Coronary artery (tissue), 2 donors: ENCODE data around the gene CUL2.

Experiments used
- DNase-seq: peaks from one replicate; pipeline ENCODE4 v3.0.0-alpha.2; 2017; ENCODE audit warnings: low spot score
- H3K27ac ChIP-seq, 2 donors: fragments of 200-600 bp; sonication (generic); one replicate each; pipeline ENCODE4 v1.5.1; 2016 to 2019
- H3K4me3 ChIP-seq: fragments of 200-600 bp; sonication (generic); 2 replicates; pipeline ENCODE4 v1.5.1; 2016; ENCODE audit warnings: mild to moderate bottlenecking, moderate library complexity
- TF ChIP-seq, protein P1 (sequence below): fragments of 200-600 bp; sonication (generic); IDR thresholded peaks from one replicate; pipeline ENCODE4 v1.5.1; 2019; ENCODE audit warnings: antibody characterized with exemption

The CUL2 gene

DNA sequence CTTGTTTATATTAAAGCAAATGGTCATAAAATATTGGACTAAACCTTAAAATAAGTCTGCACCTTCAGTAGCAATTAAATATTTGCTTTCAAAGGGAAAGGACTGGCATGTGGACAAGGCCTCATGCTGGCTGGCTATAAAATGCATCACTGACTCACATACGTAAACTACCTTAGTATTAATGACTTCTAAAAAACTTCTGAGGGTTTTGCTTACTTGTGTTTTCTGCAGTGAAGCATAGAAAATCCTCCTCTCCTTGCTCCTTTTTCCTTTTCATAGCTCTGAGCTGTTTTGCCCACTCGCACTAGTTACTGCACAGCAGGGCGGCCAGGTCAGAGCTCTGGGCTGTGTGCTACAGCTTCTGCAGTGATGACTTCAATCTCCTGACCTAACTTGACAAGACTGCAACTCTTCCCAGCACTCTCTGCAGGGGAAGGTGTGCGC is 82.3 kb downstream of the CUL2 start:
- Histone ChIP-seq H3K27ac (no peak overlapping the region), H3K4me3 (no peak overlapping the region)
- no peak for DNase-seq
- TF ChIP-seq, protein P1, sequence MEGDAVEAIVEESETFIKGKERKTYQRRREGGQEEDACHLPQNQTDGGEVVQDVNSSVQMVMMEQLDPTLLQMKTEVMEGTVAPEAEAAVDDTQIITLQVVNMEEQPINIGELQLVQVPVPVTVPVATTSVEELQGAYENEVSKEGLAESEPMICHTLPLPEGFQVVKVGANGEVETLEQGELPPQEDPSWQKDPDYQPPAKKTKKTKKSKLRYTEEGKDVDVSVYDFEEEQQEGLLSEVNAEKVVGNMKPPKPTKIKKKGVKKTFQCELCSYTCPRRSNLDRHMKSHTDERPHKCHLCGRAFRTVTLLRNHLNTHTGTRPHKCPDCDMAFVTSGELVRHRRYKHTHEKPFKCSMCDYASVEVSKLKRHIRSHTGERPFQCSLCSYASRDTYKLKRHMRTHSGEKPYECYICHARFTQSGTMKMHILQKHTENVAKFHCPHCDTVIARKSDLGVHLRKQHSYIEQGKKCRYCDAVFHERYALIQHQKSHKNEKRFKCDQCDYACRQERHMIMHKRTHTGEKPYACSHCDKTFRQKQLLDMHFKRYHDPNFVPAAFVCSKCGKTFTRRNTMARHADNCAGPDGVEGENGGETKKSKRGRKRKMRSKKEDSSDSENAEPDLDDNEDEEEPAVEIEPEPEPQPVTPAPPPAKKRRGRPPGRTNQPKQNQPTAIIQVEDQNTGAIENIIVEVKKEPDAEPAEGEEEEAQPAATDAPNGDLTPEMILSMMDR, result no peak

DNA sequence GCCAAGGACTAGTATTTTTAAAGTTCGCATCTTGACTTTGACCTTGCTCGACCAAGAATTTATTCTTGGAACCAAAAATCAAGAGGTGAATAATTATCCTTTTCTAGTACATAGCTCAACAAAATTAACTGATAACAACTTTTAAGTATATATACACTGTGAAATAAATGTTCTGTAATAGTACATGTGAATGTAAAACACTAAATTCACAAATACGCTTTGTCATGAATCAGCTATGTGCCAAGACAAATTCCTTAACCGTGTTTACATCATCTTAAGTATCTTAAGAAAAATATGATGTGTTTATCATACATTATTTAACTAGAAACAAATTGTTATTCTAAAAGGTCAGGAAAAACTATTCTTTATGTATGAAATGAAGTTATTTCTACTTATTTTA is 83.3 kb downstream of the CUL2 start:
- H3K27ac ChIP-seq, result no peak overlapping the region
- no peak overlapping the region for H3K4me3 ChIP-seq
- no peak for DNase-seq
- TF ChIP-seq, protein P1, result no peak

DNA sequence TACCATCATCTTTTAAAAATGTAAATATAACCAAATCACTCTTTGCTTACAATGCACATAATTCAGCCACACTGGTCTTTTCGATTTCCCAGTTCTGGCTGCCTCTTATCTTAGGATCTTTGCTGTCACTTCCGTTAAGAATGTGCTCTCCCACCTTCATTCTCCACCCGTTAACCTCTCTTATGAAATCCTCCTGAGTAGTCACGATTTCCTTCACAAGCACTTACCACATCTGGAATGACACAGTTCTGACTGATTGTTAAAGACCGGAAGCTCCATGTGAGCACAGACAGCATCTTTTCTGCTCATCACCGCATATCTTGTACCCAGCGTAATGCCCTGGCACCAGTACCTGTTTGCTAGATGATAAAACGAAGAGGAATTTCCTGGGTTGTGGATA is 84.3 kb downstream of the CUL2 start:
- Histone ChIP-seq H3K4me3 (no peak overlapping the region), H3K27ac (no peak overlapping the region)
- TF ChIP-seq, protein P1, result no peak
- no peak for DNase-seq

DNA sequence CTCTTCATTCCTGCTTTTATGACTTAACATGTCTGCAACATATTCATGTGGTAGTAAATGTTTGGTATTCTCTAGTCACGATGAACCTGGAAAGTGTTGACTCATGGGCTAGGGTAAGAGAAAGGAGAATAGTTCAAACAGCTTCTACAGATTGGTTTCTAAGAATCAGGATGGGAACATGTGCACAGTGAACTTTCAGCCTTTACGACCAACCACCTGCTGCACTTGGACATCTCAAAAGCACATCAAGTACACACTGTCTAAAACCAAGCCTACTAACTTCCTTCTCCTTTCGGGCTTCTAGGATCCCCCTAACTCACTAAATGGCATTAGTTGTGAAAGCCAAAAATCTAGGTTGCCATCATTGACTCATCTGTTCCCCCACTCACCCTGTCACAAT is 85.5 kb downstream of the CUL2 start:
- H3K27ac ChIP-seq, result no peak overlapping the region
- DNase-seq, result no peak
- TF ChIP-seq, protein P1, result no peak
- H3K4me3 ChIP-seq, result no peak overlapping the region

DNA sequence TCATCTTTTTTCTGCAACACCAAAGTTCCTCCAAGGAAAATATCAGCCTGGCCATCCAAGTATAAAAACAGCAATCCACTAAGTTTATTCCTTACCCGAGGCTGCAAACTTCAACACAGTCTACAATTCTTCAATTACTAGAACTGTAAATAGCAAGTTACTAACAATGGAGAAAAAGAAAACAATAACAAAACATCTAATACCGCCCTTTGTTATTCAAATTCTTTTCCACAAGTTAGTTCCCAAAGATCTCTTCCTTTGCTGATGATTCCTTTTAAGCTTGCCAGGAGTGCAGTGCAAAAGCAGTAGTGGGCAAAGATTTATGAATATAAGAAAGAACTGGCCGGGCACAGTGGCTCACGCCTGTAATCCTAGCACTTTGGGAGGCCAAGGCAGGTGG is 86.2 kb downstream of the CUL2 start:
- no peak overlapping the region for H3K27ac ChIP-seq
- TF ChIP-seq, protein P1, result no peak
- no peak for DNase-seq
- H3K4me3 ChIP-seq, result no peak overlapping the region

DNA sequence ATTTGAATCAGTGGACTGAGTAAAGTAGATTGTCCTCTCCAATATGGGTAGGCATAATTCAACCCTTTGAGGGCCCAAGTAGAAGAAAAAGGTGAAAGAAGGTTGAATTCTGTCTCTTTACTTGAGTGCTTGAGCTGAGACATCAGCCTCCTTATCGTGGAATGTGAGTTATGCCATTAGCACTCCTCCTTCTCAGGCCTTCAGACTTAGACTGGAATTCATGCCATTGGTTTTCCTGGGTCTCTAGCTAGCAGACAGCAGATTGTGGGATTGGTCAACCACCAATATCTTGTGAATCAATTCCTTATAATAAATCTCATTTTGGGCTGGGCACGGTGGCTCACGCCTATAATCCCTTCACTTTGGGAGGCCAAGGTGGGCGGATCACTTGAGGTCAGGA is 89.2 kb downstream of the CUL2 start:
- TF ChIP-seq, protein P1, result no peak
- Histone ChIP-seq H3K27ac (no peak overlapping the region), H3K4me3 (no peak overlapping the region)
- no peak for DNase-seq

DNA sequence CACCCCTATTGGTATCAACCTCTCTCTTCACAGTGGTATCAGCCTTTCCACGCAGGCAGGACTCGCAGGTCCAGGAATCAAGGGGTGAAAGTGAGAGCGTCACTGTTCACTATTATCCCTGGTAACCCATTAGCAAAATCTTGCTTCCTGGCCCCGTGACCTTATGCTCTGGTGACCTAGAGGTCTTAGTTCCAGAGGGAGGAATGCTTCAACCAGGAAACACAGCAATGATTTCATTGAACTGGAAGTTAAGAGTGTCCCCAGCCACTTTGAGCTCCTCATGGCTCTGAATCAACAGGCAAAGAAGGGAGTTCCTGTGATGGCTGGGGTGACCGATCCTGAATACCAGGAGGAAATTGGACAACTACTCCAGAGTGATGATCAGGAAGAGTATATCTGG is 90.6 kb downstream of the CUL2 start:
- TF ChIP-seq, protein P1, result no peak
- DNase-seq, result no peak

More for the DNA sequence above, 90.6 kb downstream of the CUL2 start:
- Histone ChIP-seq H3K4me3 (no peak overlapping the region), H3K27ac (no peak overlapping the region)
